ENCODE results near the gene ZBTB32. TPM values are rescaled to one million over a fixed set of nuclear protein-coding genes. Genes with fewer than 3 reads are reported as not detected.
A peak's percentile ranks its signal among the peaks of the same experiment; 100 is the strongest.

The ZBTB32 gene
- total RNA-seq, 3 donors from 2014 or later, result 0.33 TPM; not detected in 2

DNA sequence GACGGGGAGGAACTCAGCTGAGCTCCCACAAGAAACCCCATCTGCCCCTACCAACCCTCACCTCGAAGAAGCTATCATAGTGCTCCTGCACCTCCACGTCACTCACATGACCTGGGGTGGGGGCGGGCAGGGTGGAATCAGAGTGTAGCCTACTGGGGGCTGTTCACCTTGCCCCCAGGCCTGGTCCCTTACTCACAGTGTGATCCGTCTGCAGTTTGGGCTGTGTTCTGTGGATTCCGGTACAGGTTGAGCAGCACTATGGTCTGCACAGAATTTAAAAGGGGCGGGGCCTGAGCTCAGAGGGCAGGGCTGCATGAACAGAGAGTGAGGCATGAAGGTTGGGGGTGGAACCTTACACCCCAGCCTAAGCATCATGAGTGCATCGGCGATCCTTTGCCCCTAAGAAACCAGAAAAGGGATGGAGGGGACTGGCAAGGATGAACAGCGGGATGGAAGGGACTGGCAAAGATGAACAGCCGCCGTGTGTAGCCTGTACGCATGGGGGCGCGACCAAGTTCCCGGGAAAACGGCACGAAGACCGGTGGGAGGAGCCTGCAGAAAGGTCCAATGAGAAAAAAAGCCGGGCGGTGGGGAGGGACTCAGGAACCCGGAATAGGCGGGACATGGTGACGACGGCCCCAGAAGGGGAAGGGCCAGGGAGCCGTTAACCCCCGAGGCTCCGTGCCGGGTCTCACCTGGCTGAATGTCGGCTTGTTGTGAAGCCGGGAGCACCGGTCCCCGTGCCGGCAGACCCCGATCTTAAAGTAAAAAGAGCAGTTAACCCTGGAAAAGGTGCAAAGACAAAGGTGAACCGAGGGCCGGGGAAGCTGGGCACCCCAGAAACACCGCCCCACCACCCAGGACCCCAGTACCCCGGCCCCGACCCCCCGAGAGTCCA is 40.3 kb downstream of the ZBTB32 start:
- H3K36me3 ChIP-seq, result no peaks in the 10 kb centered on the region
- peak; percentile 95 to 96 for DNase-seq (ENCODE audit: low spot score in 2 of 2)
- peak overlapping the region; percentile 100 for H3K27ac ChIP-seq
- H3K4me3 ChIP-seq, result peak overlapping the region; percentile 89 to 98 (median 97)
- intact Hi-C loops (cut with DNase I; ENCODE audit: low total_unique reads), result no loop called here
- H3K4me1 ChIP-seq, result peaks cover 6 to 28% of the 10 kb centered on the region in 2 donors
- no peaks in the 10 kb centered on the region for H3K9me3 ChIP-seq
- TF ChIP-seq, protein P1, sequence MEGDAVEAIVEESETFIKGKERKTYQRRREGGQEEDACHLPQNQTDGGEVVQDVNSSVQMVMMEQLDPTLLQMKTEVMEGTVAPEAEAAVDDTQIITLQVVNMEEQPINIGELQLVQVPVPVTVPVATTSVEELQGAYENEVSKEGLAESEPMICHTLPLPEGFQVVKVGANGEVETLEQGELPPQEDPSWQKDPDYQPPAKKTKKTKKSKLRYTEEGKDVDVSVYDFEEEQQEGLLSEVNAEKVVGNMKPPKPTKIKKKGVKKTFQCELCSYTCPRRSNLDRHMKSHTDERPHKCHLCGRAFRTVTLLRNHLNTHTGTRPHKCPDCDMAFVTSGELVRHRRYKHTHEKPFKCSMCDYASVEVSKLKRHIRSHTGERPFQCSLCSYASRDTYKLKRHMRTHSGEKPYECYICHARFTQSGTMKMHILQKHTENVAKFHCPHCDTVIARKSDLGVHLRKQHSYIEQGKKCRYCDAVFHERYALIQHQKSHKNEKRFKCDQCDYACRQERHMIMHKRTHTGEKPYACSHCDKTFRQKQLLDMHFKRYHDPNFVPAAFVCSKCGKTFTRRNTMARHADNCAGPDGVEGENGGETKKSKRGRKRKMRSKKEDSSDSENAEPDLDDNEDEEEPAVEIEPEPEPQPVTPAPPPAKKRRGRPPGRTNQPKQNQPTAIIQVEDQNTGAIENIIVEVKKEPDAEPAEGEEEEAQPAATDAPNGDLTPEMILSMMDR (IDR thresholded peaks at IDR 0.05), result peak; percentile 19 to 23 (median 20)
- peak in 1 of 3 donors; percentile 81 for TF ChIP-seq POLR2AphosphoS5 (IDR thresholded peaks at IDR 0.05)
- no peak for TF ChIP-seq POLR2A (IDR thresholded peaks at IDR 0.05)
- H3K27me3 ChIP-seq, result no peaks in the 10 kb centered on the region

DNA sequence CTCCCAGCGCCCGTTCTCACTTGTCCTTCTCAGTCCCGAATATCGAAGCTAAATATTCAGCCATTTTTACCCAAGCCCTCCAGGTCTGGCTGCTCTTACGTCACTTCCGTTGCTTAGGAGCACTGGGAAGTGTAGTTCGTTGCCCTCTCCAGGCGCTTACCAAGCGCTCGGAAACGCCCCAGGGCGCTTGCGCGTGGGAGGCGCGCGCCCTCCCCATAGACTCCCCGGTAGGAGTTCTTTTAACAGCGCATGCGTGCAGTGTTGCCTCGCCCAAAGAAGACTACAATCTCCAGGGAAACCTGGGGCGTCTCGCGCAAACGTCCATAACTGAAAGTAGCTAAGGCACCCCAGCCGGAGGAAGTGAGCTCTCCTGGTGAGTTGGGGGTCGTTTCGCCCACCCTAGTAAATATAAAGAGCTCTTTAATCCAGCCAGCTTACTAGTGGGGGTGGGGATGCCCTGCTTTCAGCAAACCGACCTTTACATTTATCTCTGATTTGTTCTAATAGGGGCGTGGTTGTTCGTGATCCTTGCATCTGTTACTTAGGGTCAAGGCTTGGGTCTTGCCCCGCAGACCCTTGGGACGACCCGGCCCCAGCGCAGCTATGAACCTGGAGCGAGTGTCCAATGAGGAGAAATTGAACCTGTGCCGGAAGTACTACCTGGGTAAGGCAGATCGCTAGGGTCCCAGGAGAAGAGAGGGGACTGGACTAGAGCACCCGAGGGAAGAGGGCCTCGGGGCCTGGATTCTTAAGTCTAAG is 41.1 kb downstream of the ZBTB32 start, which contains the start of the genes PSENEN and U2AF1L4:
PSENEN (plus strand) TSS at position 324 of the 759 bp plus-strand sequence; CDS start at position 604, 280 bp downstream.
U2AF1L4 (minus strand) TSS at position 91 of the 759 bp plus-strand sequence; CDS start at position 64, 27 bp downstream.
- intact Hi-C loops (cut with DNase I; ENCODE audit: low total_unique reads), result no loop called here
- TF ChIP-seq POLR2A (IDR thresholded peaks at IDR 0.05) (no peak), POLR2AphosphoS5 (IDR thresholded peaks at IDR 0.05) (peak in 2 of 3 donors; percentile 55 to 91)
- Histone ChIP-seq H3K9me3 (no peaks in the 10 kb centered on the region), H3K36me3 (no peaks in the 10 kb centered on the region), H3K4me3 (peak within 1 kb of the TSS; percentile 89 to 98 (median 97)), H3K27me3 (no peaks in the 10 kb centered on the region), H3K27ac (peak within 1 kb of the TSS; percentile 100), H3K4me1 (peaks cover 8 to 22% of the 10 kb centered on the region in 2 donors)
- peak; percentile 97 to 99 for DNase-seq (ENCODE audit: low spot score in 2 of 2)

DNA sequence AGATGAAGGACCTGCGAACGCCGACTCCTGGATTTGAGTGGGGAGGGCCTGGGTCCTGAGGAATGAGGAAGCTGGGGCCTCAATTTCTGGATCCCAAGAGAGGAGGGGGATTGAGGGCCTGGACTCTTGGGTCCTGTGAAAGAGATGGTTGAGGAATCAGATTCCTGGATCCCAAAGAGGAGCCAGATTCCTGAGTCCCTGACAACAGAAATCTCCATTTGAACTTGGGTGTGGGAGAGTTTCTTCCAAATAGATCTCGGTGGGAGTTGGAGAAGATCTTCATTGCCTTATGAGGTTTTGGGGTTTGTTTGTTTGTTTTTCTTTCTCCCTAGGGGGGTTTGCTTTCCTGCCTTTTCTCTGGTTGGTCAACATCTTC is 41.7 kb downstream of the ZBTB32 start:
- TF ChIP-seq POLR2A (IDR thresholded peaks at IDR 0.05), result no peak
- TF ChIP-seq, protein P1 (IDR thresholded peaks at IDR 0.05), result no peak
- TF ChIP-seq POLR2AphosphoS5 (IDR thresholded peaks at IDR 0.05), result no peak
- intact Hi-C loops (cut with DNase I; ENCODE audit: low total_unique reads), result no loop called here
- no peaks in the 10 kb centered on the region for H3K27me3 ChIP-seq
- no peaks in the 10 kb centered on the region for H3K9me3 ChIP-seq
- peak overlapping the region; percentile 89 to 98 (median 97) for H3K4me3 ChIP-seq
- peak overlapping the region; percentile 100 for H3K27ac ChIP-seq
- no peaks in the 10 kb centered on the region for H3K36me3 ChIP-seq
- peaks cover 3 to 22% of the 10 kb centered on the region in 2 donors for H3K4me1 ChIP-seq
- no peak for DNase-seq (ENCODE audit: low spot score in 2 of 2)

DNA sequence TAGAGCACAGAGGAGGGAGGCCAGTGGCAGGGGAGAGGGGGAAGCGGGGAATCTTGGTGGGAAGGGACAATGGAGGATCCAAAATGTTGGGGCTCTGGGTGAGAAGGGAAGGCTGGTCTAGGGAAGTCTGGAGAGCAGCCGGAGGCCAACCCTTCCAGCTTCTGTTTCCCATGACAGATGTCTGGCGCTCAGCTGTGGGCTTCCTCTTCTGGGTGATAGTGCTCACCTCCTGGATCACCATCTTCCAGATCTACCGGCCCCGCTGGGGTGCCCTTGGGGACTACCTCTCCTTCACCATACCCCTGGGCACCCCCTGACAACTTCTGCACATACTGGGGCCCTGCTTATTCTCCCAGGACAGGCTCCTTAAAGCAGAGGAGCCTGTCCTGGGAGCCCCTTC is 42.2 kb downstream of the ZBTB32 start:
- intact Hi-C loops (cut with DNase I; ENCODE audit: low total_unique reads), result no loop called here
- peak overlapping the region in 1 of 2 donors; percentile 100 for H3K27ac ChIP-seq
- no peaks in the 10 kb centered on the region for H3K27me3 ChIP-seq
- peaks cover 2 to 22% of the 10 kb centered on the region in 2 donors for H3K4me1 ChIP-seq
- no peaks in the 10 kb centered on the region for H3K36me3 ChIP-seq
- TF ChIP-seq POLR2A (IDR thresholded peaks at IDR 0.05) (no peak), POLR2AphosphoS5 (IDR thresholded peaks at IDR 0.05) (no peak)
- TF ChIP-seq, protein P1 (IDR thresholded peaks at IDR 0.05), result no peak
- no peaks in the 10 kb centered on the region for H3K9me3 ChIP-seq
- H3K4me3 ChIP-seq, result peak overlapping the region in 2 of 3 donors; percentile 97 to 98
- no peak for DNase-seq (ENCODE audit: low spot score in 2 of 2)

Measured in breast epithelium (tissue), 4 donors.